ENCODE measurements around the gene SPEM2.
A peak's percentile ranks its signal among the peaks of the same experiment; 100 is the strongest.

SPEM2 gene

GRCh38 chr17:7444682-7445618 lies 19.5 kb downstream of the SPEM2 start, which contains the start of gene CHRNB1:
CHRNB1 (plus strand) TSS chr17:7445061; CDS start chr17:7445128, 67 bp downstream.
- TF ChIP-seq, protein P1, sequence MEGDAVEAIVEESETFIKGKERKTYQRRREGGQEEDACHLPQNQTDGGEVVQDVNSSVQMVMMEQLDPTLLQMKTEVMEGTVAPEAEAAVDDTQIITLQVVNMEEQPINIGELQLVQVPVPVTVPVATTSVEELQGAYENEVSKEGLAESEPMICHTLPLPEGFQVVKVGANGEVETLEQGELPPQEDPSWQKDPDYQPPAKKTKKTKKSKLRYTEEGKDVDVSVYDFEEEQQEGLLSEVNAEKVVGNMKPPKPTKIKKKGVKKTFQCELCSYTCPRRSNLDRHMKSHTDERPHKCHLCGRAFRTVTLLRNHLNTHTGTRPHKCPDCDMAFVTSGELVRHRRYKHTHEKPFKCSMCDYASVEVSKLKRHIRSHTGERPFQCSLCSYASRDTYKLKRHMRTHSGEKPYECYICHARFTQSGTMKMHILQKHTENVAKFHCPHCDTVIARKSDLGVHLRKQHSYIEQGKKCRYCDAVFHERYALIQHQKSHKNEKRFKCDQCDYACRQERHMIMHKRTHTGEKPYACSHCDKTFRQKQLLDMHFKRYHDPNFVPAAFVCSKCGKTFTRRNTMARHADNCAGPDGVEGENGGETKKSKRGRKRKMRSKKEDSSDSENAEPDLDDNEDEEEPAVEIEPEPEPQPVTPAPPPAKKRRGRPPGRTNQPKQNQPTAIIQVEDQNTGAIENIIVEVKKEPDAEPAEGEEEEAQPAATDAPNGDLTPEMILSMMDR (IDR thresholded peaks at IDR 0.05; ENCODE audit: extremely low read depth, insufficient read depth, missing control alignments): no peak
- DNase-seq (ENCODE audit: low spot score): peak; percentile 67
- in situ Hi-C loops (cut with MboI; ENCODE audit: low pct_unique_long_range_greater_than_20kb, low sequenced_read_pairs, unreplicated experiment): no loop called here

GRCh38 chr17:7445619-7445968 lies 20.2 kb downstream of the SPEM2 start:
- in situ Hi-C loops (cut with MboI; ENCODE audit: low pct_unique_long_range_greater_than_20kb, low sequenced_read_pairs, unreplicated experiment): no loop called here
- TF ChIP-seq, protein P1 (IDR thresholded peaks at IDR 0.05; ENCODE audit: extremely low read depth, insufficient read depth, missing control alignments): no peak
- peak; percentile 74 for DNase-seq (ENCODE audit: low spot score)

DNA sequence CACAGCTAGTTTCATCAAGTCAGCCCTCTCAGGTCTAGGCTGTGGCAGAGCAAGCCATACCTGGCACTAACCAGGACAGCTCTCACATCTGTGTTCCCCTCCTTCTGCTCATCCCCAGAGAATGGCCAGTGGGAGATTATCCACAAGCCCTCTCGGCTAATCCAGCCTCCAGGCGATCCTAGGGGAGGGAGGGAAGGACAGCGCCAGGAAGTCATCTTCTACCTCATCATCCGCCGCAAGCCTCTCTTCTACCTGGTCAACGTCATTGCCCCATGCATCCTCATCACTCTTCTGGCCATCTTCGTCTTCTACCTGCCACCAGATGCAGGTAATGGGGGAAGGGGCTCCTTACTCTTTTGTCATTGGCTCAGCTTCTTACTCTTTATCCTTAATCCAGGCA lies 23.0 kb downstream of the SPEM2 start:
- TF ChIP-seq, protein P1 (IDR thresholded peaks at IDR 0.05; ENCODE audit: extremely low read depth, insufficient read depth, missing control alignments): no peak
- no peak for DNase-seq (ENCODE audit: low spot score)
- in situ Hi-C loops (cut with MboI; ENCODE audit: low pct_unique_long_range_greater_than_20kb, low sequenced_read_pairs, unreplicated experiment): no loop called here

GRCh38 chr17:7459961-7460545 lies 34.6 kb downstream of the SPEM2 start:
- TF ChIP-seq, protein P1 (IDR thresholded peaks at IDR 0.05; ENCODE audit: extremely low read depth, insufficient read depth, missing control alignments): no peak
- in situ Hi-C loops (cut with MboI; ENCODE audit: low pct_unique_long_range_greater_than_20kb, low sequenced_read_pairs, unreplicated experiment): no loop called here
- no peak for DNase-seq (ENCODE audit: low spot score)

GRCh38 chr17:7460850-7461660 lies 35.6 kb downstream of the SPEM2 start:
- in situ Hi-C loops (cut with MboI; ENCODE audit: low pct_unique_long_range_greater_than_20kb, low sequenced_read_pairs, unreplicated experiment): no loop called here
- TF ChIP-seq, protein P1 (IDR thresholded peaks at IDR 0.05; ENCODE audit: extremely low read depth, insufficient read depth, missing control alignments): no peak
- no peak for DNase-seq (ENCODE audit: low spot score)

Measured in GM13977 (cell line).